ENCODE measurements around the gene SH2D3A.

Gene SH2D3A

GRCh38 chr19:6729573-6730152, 37.6 kb downstream of the SH2D3A start:
- CTCF ChIA-PET = interaction anchor here (1.9 kb wide), 1 partner anchor 134 kb away, joined by 7 read pairs; no protein-coding TSS in a partner anchor
- no peak for TF ChIP-seq CTCF (IDR thresholded peaks at IDR 0.05; ENCODE audit: insufficient read depth, low read length, missing control alignments)

DNA sequence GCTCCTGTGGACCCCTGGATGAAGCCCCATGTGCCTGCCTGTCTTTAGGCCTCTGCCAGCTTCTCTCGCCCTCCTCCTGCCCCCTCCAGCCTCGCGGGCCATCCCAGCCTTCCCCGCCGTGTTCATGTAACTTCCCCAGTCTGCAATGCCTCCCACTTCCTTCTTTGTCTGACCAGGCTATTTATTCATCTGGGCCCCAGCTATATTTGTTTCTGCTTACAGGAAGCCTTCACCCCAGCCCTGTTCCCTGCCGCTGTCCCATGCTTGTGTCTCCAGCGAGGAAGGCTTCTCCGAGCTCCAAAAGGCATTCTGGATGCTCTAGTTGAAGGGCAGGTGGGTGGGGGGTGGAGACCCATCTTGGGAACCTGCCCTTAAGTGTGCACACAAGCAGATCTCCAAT, 38.9 kb downstream of the SH2D3A start:
- POLR2A ChIA-PET = no interaction called here
- TF ChIP-seq CTCF (IDR thresholded peaks at IDR 0.05; ENCODE audit: insufficient read depth, low read length, missing control alignments) = no peak
- H3K4me3 ChIP-seq (ENCODE audit: low read depth, low read length) = no peak overlapping the region
- CTCF ChIA-PET = interaction anchor here (1.1 kb wide), 1 partner anchor 9 kb away, joined by 7 read pairs; the partner anchor contains the start of gene GPR108
- DNase-seq (ENCODE audit: low read depth, low spot score) = no peak

More at GRCh38 chr19:6729573-6730152, 37.6 kb downstream of the SH2D3A start:
- H3K4me3 ChIP-seq (ENCODE audit: low read depth, low read length) = no peak overlapping the region
- DNase-seq (ENCODE audit: low read depth, low spot score) = no peak
- POLR2A ChIA-PET = no interaction called here

DNA sequence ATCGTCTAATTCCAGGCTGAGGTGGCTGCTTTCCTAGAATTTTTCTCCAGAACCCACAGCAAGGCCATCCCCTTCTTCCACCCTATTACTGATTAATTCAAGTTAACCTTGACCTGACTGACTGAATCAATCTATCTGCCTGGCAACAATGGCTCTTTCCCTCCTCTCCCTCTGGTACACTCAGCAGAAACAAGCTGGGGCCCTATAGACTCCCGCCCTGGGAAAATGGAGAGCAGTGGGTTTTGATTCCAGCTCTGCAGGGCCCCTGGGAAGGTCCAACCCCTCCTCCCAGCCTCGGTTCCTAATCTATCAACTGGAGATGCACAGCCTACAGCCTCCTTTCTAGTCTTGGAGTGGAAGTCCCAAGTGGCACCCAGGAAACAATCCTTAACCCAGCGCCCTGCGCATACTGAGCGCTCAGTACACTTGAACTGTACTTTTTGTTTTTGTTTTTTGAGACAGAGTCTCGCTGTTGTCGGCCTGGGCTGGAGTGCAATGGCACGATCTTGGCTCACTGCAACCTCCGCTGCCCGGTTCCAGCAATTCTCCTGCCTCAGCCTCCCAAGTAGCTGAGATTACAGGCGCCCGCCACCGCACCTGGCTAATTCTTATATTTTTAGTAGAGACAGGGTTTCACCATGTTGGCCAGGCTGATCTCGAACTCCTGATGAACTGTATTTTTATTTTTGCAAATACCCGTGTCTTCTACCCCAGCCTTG, 41.6 kb downstream of the SH2D3A start:
- DNase-seq (ENCODE audit: low read depth, low spot score) = no peak
- ChIA-PET CTCF (interaction anchor here (0.5 to 2.5 kb wide), 2 partner anchors 10 to 92 kb away, joined by 4 to 11 read pairs; no protein-coding TSS in a partner anchor), POLR2A (no interaction called here)
- TF ChIP-seq CTCF (IDR thresholded peaks at IDR 0.05; ENCODE audit: insufficient read depth, low read length, missing control alignments) = no peak
- H3K4me3 ChIP-seq (ENCODE audit: low read depth, low read length) = no peak overlapping the region

DNA sequence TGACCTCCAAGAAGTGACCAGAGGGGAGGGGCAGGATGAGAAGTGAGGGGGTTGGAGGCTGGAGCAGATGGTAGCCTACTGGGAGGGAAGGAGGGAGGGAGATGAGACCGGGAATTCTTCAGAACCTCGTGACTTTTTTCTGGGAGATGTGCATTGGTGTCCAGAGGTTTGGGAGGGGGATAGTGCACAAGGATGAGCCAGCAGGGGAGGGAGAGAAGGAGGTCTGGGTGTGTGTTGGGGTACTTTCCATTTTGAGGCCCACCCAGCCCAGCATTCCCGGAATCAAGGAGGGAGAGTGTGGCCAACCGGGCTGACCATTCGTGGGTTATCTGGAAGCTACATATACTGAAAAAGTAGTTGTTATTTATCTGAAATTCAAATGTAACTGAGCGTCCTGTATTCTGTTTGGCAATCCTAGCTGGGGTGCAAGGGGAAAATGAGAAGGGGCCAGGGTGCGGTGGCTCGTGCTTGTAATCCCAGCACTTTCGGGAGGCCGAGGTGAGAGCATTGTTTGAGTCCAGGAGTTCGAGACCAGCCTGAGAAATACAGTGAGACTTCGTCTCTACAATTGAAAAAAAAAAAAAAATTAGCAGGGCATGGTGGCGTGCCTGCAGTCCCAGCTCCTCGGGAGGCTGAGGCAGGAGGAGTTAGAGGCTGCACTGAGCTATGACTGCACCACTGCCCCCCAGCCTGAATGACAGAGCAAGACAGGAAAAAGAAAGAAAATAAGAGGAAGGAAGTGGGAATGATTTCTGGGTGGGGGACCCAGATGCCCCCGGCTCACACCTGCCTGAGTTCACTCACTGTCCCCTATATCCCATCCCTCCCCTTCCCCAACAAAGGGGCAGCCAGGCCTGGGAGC, 42.4 kb downstream of the SH2D3A start:
- ChIA-PET CTCF (interaction anchor here (0.5 to 2.5 kb wide), 3 partner anchors 11 to 91 kb away, joined by 3 to 11 read pairs (median 4); no protein-coding TSS in a partner anchor), POLR2A (no interaction called here)
- no peak for TF ChIP-seq CTCF (IDR thresholded peaks at IDR 0.05; ENCODE audit: insufficient read depth, low read length, missing control alignments)
- no peak overlapping the region for H3K4me3 ChIP-seq (ENCODE audit: low read depth, low read length)
- DNase-seq (ENCODE audit: low read depth, low spot score) = no peak

- CTCF ChIA-PET = interaction anchor here (0.8 to 2.5 kb wide), 2 partner anchors 12 to 15 kb away, joined by 3 to 11 read pairs; no protein-coding TSS in a partner anchor
- no peak for TF ChIP-seq CTCF (IDR thresholded peaks at IDR 0.05; ENCODE audit: insufficient read depth, low read length, missing control alignments)
- no peak for DNase-seq (ENCODE audit: low read depth, low spot score)
- no peak overlapping the region for H3K4me3 ChIP-seq (ENCODE audit: low read depth, low read length)
- POLR2A ChIA-PET = no interaction called here
Observed at GRCh38 chr19:6723738-6724137, 43.5 kb downstream of the SH2D3A start.
